K562 (cell line): Measurements from ENCODE around the gene CCL21. TPM values are rescaled to one million over a fixed set of nuclear protein-coding genes. Genes with fewer than 3 reads are reported as not detected.

ENCODE experiments used
- ARID4B ChIP-seq: sonication (generic); formaldehyde crosslinking; IDR thresholded peaks from 2 replicates; pipeline ENCODE4 v1.8.0; 2022; ENCODE audit warnings: mild to moderate bottlenecking, missing genetic modification reagents
- ELF4 ChIP-seq: fragments of 450-650 bp; formaldehyde crosslinking; IDR thresholded peaks from 2 replicates; pipeline ENCODE4 v1.4.0; 2022; ENCODE audit warnings: missing genetic modification characterization
- FUS ChIP-seq: fragments of 200-400 bp; formaldehyde crosslinking; optimal IDR thresholded peaks from 2 replicates; pipeline ENCODE3; 2017; ENCODE audit warnings: low read depth, low read length
- NFXL1 ChIP-seq: fragments of 450-650 bp; formaldehyde crosslinking; IDR thresholded peaks from 2 replicates; pipeline ENCODE4 v1.4.0; 2021; ENCODE audit warnings: mild to moderate bottlenecking
- PHF8 ChIP-seq: fragments of 200-600 bp; sonication (generic); IDR thresholded peaks from 2 replicates; pipeline ENCODE4 v1.6.1; 2012; ENCODE audit warnings: mixed run types, mild to moderate bottlenecking, inconsistent platforms, low read length, moderate library complexity, borderline replicate concordance
- POLR2G ChIP-seq: fragments of 200-400 bp; formaldehyde crosslinking; IDR thresholded peaks from 2 replicates; pipeline ENCODE4 v1.6.1; 2017; ENCODE audit warnings: low read depth, mild to moderate bottlenecking, antibody characterized with exemption, low read length, moderate library complexity
- RBBP5 ChIP-seq: fragments of 200-600 bp; sonication (generic); IDR thresholded peaks from 2 replicates; pipeline ENCODE4 v1.6.1; 2012; ENCODE audit warnings: borderline replicate concordance, mild to moderate bottlenecking, low read length, control low read depth, inconsistent platforms; ENCODE audit not compliant: insufficient read depth, poor library complexity, severe bottlenecking
- ZKSCAN1 ChIP-seq: fragments of 150-350 bp; IDR thresholded peaks from 2 replicates; pipeline ENCODE4 v1.6.1; 2016; ENCODE audit warnings: low read depth, low read length
- ZNF239 ChIP-seq: fragments of 250-450 bp; sonication (Bioruptor Pico); IDR thresholded peaks from 2 replicates; pipeline ENCODE4 v1.4.0; 2020; ENCODE audit warnings: mild to moderate bottlenecking
- ZNF384 ChIP-seq: IDR thresholded peaks from 2 replicates; pipeline ENCODE4 v1.6.1; 2012; ENCODE audit warnings: low read depth, low read length, improper control_type of control experiment
- ZNF431 ChIP-seq: sonication (generic); formaldehyde crosslinking; IDR thresholded peaks from 2 replicates; pipeline ENCODE4 v1.8.0; 2022; ENCODE audit warnings: mild to moderate bottlenecking, missing genetic modification reagents
- ZNF589 ChIP-seq: fragments of 200-800 bp; sonication (Bioruptor generic); IDR thresholded peaks from 2 replicates; pipeline ENCODE4 v1.6.1; 2016; ENCODE audit warnings: low read depth, missing genetic modification characterization, missing compliant biosample characterization
- polyA plus RNA-seq, 8 experiments: library from polyadenylated mRNA; depleted of rRNA in 4 of 8; stranded (reverse) in 5 of 8; unstranded in 3 of 8; fragments of >200 nt; fragmentation: Nextera tagmentation in 2 of 8; fragmentation: Illumina TruSeq in 1 of 8; extraction: Ambion mirVana in 2 of 8; extraction: Trizol in 1 of 8; gene quantifications; 2 replicates each; pipeline versions ENCODE4 v1.2.1 to v1.2.3, GENCODE V29; 2011 to 2014; ENCODE audit warnings: inconsistent platforms in 1 of 8, missing spikeins in 1 of 8
- total RNA-seq, 7 experiments: library from RNA; depleted of rRNA in 6 of 7; stranded (reverse); fragments of >200 nt in 6 of 7; fragmentation: Illumina TruSeq in 2 of 7; extraction: Trizol in 2 of 7; gene quantifications; 2 replicates each; pipeline versions ENCODE4 v1.2.1 to v1.2.3, GENCODE V29; 2011 to 2021; ENCODE audit warnings: low replicate concordance in 1 of 7
- TF ChIP-seq, protein P1 (sequence below), 2 experiments: fragments of 450-650 bp; formaldehyde crosslinking in 1 of 2; IDR thresholded peaks; 2 replicates each; pipeline versions ENCODE4 v1.4.0 to v1.6.1; 2014 to 2020; ENCODE audit warnings: mild to moderate bottlenecking in 2 of 2, borderline replicate concordance in 1 of 2, low read depth in 1 of 2
- TF ChIP-seq, protein P2 (sequence below): fragments of 450-650 bp; IDR thresholded peaks from 2 replicates; pipeline ENCODE4 v1.6.1; 2016; ENCODE audit warnings: mild to moderate bottlenecking

Gene CCL21
- total and polyA plus RNA-seq, 9 of the 15 experiments (the other 6 are each of a cell fraction or from before 2014, with no cell fraction given): not detected

DNA sequence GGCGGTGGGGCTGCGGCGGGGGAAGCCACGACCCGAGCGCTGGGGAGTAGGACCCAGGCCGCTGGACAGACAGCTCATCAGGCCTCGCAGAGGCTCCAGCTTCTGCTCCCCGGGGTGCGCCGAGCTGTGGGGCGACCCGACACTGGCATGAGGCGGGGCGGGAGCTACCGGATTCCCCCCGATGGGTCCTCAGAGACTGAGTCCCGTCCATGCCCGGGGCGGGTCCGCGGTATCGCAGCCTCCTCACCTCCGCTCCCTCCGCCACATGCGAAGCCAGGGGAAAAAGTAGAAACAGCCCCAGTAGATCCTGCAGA lies 44.9 kb downstream of the CCL21 start (continued):
- TF ChIP-seq, protein P1, sequence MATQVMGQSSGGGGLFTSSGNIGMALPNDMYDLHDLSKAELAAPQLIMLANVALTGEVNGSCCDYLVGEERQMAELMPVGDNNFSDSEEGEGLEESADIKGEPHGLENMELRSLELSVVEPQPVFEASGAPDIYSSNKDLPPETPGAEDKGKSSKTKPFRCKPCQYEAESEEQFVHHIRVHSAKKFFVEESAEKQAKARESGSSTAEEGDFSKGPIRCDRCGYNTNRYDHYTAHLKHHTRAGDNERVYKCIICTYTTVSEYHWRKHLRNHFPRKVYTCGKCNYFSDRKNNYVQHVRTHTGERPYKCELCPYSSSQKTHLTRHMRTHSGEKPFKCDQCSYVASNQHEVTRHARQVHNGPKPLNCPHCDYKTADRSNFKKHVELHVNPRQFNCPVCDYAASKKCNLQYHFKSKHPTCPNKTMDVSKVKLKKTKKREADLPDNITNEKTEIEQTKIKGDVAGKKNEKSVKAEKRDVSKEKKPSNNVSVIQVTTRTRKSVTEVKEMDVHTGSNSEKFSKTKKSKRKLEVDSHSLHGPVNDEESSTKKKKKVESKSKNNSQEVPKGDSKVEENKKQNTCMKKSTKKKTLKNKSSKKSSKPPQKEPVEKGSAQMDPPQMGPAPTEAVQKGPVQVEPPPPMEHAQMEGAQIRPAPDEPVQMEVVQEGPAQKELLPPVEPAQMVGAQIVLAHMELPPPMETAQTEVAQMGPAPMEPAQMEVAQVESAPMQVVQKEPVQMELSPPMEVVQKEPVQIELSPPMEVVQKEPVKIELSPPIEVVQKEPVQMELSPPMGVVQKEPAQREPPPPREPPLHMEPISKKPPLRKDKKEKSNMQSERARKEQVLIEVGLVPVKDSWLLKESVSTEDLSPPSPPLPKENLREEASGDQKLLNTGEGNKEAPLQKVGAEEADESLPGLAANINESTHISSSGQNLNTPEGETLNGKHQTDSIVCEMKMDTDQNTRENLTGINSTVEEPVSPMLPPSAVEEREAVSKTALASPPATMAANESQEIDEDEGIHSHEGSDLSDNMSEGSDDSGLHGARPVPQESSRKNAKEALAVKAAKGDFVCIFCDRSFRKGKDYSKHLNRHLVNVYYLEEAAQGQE (IDR thresholded peaks at IDR 0.05; ENCODE audit: borderline replicate concordance): no peak
- TF ChIP-seq, protein P1 (CRISPR knock-in tag; IDR thresholded peaks at IDR 0.05; ENCODE audit: low read depth): peak; percentile 72; the same call in 1 of the 2 replicates
- TF ChIP-seq ZNF589 (CRISPR knock-in tag) (no peak), ZNF431 (CRISPR knock-in tag) (no peak), POLR2G (peak; percentile 32), ZKSCAN1 (no peak), NFXL1 (CRISPR knock-in tag) (no peak), ZNF384 (no peak), ZNF239 (no peak), PHF8 (peak; percentile 40; the same call in 1 of the 2 replicates), ARID4B (CRISPR knock-in tag) (0 out of 2 replicates have a peak, but pooled peaks have one; percentile 6), RBBP5 (peak; percentile 25), ELF4 (CRISPR knock-in tag) (no peak), FUS (no peak)
- TF ChIP-seq, protein P2, sequence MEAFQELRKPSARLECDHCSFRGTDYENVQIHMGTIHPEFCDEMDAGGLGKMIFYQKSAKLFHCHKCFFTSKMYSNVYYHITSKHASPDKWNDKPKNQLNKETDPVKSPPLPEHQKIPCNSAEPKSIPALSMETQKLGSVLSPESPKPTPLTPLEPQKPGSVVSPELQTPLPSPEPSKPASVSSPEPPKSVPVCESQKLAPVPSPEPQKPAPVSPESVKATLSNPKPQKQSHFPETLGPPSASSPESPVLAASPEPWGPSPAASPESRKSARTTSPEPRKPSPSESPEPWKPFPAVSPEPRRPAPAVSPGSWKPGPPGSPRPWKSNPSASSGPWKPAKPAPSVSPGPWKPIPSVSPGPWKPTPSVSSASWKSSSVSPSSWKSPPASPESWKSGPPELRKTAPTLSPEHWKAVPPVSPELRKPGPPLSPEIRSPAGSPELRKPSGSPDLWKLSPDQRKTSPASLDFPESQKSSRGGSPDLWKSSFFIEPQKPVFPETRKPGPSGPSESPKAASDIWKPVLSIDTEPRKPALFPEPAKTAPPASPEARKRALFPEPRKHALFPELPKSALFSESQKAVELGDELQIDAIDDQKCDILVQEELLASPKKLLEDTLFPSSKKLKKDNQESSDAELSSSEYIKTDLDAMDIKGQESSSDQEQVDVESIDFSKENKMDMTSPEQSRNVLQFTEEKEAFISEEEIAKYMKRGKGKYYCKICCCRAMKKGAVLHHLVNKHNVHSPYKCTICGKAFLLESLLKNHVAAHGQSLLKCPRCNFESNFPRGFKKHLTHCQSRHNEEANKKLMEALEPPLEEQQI: no peak
